Endometrial microvascular endothelial cells (primary cell): ENCODE measurements around the gene PLCH1. TPM values are rescaled to one million over a fixed set of nuclear protein-coding genes. Genes with fewer than 3 reads are reported as not detected.

ENCODE experiments used
- in situ Hi-C: cut with HindIII; loops from 2 replicates; pipeline ENCODE4 v1.10.0; 2017; ENCODE audit warnings: low sequenced_read_pairs, low pct_unique_long_range_greater_than_20kb; ENCODE audit errors: inconsistent ontology term
- total RNA-seq: library from RNA; depleted of rRNA; stranded (reverse); fragments of >200 nt; gene quantifications from one replicate; pipeline ENCODE4 v1.2.3, GENCODE V29; 2015; ENCODE audit errors: inconsistent ontology term

The PLCH1 gene
- total RNA-seq, 1 donor from 2014 or later, result not detected

- in situ Hi-C loops, result no loop called here
Observed at GRCh38 chr3:155747946-155748290, 3.0 kb upstream of the PLCH1 start.

DNA sequence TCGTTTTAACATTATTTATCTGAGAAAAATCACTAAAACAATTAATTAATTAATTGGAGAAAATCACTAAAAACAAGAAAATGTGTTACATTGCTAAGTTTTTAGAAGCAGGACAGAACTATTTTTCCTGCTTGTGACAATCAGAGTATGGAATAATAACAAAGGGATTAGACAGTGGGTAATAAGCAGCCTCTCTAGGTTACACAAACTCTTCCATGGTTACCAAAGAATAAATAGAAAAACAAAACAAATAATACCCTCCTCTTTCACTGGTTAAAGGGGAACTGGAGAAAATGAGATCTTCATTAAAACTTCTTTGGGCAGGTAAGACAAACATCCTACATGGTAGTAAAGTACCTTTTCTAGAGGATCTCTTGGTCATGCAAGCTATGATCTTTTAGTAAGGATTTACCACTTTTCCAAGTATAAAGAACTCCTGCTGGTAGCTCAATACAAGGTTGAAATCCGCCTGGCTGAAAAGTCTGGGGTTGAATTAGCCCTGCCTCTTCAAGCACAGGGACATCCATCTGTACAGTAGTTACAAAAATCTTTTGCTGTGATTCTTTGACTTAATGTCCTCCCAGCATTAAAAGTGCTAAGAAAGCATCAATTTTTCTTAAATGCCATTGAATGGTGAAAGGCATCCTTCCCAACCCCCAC, 2.5 kb upstream of the PLCH1 start:
- in situ Hi-C loops, result no loop called here

DNA sequence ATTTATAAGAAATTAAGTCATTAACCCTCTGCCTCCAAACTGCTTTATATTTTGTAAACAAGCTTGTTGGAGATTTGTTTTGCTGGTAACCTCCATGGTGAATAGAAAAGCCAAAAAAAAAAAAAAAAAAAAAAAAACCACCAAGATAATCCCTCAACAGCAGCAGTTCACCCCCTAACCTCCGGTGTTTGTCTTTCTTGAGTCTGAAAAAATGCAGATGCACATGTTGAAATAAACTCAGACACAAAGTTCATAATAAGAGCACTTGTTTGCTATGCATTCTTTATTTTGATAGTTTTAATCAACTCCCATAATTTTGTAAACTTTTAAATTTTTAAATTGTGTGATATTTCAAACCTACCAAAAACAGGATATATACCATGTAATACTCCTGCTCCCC, 1.8 kb upstream of the PLCH1 start:
- in situ Hi-C loops, result no loop called here

DNA sequence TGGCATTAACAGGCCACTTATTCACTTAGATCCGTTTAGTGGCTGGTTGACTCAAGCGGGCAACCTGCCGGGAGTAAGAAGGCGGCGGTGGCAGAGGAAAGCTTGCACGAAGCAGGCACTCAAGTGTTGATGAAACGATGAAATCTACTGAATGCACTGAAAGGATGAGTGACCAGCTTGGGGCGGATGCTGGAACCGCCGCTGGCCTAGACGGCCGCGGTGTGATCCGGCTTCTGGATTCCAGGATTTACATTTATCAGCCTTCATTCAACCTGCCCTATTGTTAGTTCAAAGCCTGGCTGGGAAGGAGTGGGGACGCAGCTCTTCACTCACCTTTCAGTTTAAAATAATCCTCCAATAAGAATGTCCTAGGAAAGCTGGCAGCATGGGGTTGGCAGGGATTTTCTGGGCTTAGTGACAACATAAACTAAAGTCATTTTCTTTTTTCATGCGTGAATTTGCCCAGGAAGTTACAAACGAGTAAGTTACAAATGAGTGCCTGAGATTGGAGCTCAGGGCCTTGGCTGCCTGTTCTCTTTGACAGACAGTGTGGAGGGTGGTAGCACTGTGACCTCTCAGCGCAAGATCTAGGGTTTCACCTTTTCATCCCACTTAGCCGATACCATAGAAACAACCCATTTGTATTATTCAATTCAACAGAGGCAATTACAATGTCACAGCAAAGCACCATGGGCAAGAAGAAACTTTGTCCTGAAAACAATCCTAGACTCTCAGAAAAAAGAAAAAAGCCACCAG, 1.1 kb upstream of the PLCH1 start:
- in situ Hi-C loops, result no loop called here

- in situ Hi-C loops, result no loop called here
Observed at GRCh38 chr3:155744010-155744625, 753 bp downstream of the PLCH1 start.

DNA sequence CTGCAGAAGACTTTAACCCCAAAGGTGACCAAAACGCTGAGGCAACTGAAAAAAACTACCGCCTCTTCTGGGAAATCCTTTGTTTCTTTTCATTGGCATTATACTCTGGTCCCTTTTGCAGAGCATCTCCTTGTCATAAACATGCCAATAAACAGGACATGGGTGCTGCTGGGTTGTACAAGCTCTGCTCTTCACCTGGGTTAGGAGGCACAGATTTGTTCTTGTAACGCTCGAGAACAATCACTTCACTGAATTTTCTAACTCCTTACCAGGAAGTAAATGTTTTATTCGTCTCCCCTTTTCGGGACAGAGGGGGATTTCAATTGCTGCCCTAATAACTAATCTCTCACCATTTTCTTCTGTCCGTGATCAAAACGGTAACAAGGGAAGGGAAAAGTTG, 1.3 kb downstream of the PLCH1 start:
- in situ Hi-C loops, result no loop called here

GRCh38 chr3:155742349-155742965, 2.4 kb downstream of the PLCH1 start:
- in situ Hi-C loops, result no loop called here

- in situ Hi-C loops, result no loop called here
Observed at GRCh38 chr3:155741603-155742002, 3.3 kb downstream of the PLCH1 start.

DNA sequence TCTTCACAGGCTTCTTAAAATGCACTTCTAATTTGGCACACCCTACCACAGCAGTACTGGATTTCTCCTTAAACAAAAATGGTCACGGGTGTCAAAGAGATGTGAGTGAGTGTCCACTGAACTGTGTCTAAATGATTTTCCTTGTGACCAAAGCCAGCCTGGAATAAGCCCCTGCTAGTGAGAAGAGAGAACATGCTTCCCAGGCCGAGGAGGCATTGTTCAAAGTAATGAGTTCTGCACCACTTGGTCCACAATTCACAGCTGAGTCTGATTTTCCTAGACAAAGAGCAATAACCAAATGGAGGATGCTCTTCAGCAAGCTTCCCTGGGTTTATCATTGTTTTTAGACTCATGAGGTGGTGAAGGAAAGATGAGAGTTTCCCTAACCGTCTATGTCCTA, 3.8 kb downstream of the PLCH1 start:
- in situ Hi-C loops, result no loop called here

DNA sequence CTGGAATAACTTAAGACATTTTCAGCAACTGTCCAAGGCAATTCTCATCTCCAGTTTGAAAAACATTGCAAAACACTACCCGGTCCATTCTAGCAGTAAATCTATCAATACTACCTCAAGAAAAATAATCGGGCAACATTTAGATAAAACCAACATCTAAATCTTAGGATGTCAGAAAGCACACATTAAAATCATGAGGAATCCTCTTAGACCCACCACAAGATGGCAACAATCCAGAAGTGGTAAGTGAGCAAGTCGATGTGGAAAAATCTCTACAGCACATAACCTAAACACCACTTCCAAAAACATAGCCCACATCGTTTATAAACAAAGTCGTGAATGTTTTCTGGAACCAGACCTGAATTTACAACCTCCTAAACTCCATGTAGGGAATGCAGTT, 5.7 kb downstream of the PLCH1 start:
- in situ Hi-C loops, result no loop called here

DNA sequence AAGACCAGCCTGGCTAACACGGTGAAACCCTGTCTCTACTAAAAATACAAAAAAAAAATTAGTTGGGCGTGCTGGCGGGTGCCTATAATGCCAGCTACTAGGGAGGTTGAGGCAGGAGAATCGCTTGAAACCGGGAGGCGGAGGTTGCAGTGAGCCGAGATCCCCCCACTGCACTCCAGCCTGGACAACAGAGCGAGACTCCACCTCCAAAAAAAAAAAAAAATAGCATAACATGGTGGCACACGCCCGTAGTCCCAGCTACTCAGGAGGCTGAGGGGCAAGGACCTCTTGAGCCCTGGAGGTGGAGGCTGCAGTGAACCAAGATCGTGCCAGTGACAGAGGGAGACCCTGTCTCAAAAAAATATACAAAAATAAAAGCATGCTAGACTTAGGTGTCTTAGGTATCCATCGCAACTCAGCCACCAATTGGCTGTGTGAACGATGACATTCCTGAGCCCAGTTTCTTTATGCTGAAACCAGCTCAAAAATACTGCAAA, 6.2 kb downstream of the PLCH1 start:
- in situ Hi-C loops, result no loop called here

DNA sequence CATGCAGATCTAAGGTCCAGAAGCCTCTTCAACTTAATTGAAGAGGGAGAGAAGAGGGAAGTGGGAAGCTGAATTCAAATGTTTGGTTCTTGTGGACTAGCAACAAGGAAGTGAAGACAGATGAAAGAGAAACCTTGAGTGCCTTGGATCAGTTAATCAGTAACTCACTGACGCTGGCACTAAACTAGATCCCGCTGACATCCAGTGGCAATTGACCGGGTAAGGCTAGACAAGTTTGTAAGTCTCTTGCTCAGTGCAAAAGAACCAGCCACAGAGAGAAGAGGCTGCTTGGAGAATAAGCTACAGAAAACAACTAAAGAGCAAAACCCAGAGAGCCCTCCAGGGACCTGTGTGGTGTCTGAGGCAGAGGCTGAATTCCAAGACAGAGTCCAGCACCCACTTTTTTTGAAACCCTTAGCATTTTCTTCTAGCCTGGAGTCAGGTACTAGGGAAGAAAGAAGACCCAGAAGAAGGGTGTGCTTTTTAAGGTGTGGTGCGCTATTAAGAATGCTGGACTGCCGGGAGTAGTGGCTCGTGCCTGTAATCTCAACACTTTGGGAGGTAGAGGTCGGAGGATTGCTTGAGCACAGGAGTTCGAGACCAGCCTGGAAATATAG, 6.9 kb downstream of the PLCH1 start:
- in situ Hi-C loops, result no loop called here

DNA sequence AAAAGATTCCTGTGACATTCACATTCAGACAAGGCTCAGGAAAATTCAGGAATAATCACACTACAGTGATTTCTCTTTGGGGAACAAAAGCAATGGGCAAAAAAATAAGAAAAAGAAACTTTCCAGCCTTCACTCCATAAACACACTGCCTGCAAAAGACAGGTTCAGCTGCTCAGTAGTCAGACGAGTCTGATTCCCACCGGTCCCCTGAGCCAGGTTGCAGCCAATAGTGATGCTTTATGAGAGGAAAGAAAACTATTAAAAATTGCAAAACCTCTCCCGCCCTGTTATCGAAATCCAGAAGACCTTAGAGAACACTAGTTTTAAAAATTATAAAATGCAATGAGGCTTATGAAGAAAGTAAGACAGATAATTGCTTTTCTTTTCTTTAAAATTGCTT, 8.5 kb downstream of the PLCH1 start:
- in situ Hi-C loops, result no loop called here

DNA sequence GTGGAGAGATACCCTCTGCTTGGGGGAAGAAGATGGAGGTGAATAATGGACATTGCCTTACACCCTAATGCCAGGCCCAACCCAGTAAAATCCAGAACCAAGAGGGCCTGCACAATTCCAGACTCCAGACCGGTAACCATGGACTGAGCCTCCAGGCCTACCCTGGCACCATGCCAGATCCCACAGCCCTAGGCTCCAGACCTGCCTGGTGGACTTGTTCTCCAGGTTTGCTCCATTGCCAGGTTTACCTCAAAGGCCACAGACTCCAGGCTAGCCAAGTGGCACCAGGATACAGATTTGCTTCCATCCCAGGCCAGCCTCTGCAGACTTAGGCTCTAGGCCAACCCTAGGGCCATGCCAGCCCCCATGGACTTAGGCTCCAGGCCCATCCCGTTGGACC, 14.0 kb downstream of the PLCH1 start:
- in situ Hi-C loops, result no loop called here

GRCh38 chr3:155727836-155728235, 17.0 kb downstream of the PLCH1 start:
- in situ Hi-C loops, result no loop called here

- in situ Hi-C loops, result no loop called here
Observed at GRCh38 chr3:155714295-155714718, 30.6 kb downstream of the PLCH1 start.

GRCh38 chr3:155712008-155712407, 32.9 kb downstream of the PLCH1 start:
- in situ Hi-C loops, result no loop called here

GRCh38 chr3:155704771-155705559, 39.9 kb downstream of the PLCH1 start:
- in situ Hi-C loops, result no loop called here

DNA sequence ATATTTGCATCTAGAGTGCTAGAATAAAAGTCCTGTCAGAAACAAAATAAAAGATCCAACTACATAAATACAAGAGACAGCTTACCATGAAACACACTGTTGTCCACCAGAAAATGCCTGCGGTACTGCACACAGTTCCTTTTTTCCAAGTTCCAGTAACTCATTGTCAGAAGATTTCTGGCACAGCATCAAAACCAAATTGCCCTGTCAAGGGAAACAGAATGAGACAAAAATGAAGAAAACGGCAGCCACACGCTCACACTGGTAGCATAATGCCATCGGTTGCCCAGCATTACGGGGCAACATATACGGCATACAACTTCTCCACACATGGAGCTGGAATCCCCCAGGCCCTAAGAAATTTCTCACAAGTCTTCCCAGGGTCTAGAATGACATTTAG, 40.8 kb downstream of the PLCH1 start:
- in situ Hi-C loops, result no loop called here
